RWPE2 (cell line): Measurements from ENCODE around the gene TRIM61.

ENCODE experiments used
- ATAC-seq: fragments of 200-7000 bp; cut with Tn5 transposase; 3 replicates; pipeline ENCODE4 v1.9.1; 2021; ENCODE audit warnings: low read depth
- DNase-seq: peaks from one replicate; pipeline ENCODE4 v3.0.0-alpha.2; 2020; ENCODE audit warnings: low spot score
- H3K27ac ChIP-seq: fragments of 450-650 bp; 2 replicates; pipeline ENCODE4 v1.5.1; 2017; ENCODE audit warnings: mild to moderate bottlenecking; ENCODE audit not compliant: poor library complexity, severe bottlenecking
- H3K27me3 ChIP-seq: fragments of 250-450 bp; sonication (Bioruptor Pico); 2 replicates; pipeline ENCODE4 v1.5.1; 2021; ENCODE audit warnings: mild to moderate bottlenecking, moderate library complexity; ENCODE audit not compliant: insufficient read depth, poor library complexity, severe bottlenecking
- H3K36me3 ChIP-seq: fragments of 250-450 bp; sonication (Bioruptor Pico); 2 replicates; pipeline ENCODE4 v1.5.1; 2020; ENCODE audit warnings: low read depth, mild to moderate bottlenecking, moderate library complexity
- H3K4me1 ChIP-seq: fragments of 250-450 bp; sonication (Bioruptor Pico); 2 replicates; pipeline ENCODE4 v1.5.1; 2021; ENCODE audit warnings: mild to moderate bottlenecking, moderate library complexity; ENCODE audit not compliant: insufficient read depth, poor library complexity, severe bottlenecking
- H3K4me3 ChIP-seq: fragments of 250-450 bp; sonication (Bioruptor Pico); 2 replicates; pipeline ENCODE4 v1.5.1; 2021; ENCODE audit warnings: mild to moderate bottlenecking, moderate library complexity; ENCODE audit not compliant: severe bottlenecking
- H3K9me3 ChIP-seq: fragments of 250-450 bp; sonication (Bioruptor Pico); 2 replicates; pipeline ENCODE4 v1.5.1; 2021; ENCODE audit warnings: mild to moderate bottlenecking, moderate library complexity; ENCODE audit not compliant: severe bottlenecking
- CTCF ChIP-seq: fragments of 450-650 bp; IDR thresholded peaks from one replicate; pipeline ENCODE4 v1.5.1; 2017; ENCODE audit warnings: mild to moderate bottlenecking, moderate library complexity; ENCODE audit not compliant: poor library complexity, severe bottlenecking

The TRIM61 gene

GRCh38 chr4:165010991-165011390 lies 33.5 kb upstream of the TRIM61 start:
- H3K27me3 ChIP-seq = no peaks in the 10 kb centered on the region
- no peak overlapping the region for H3K4me3 ChIP-seq
- no peak overlapping the region for H3K27ac ChIP-seq
- no peaks in the 10 kb centered on the region for H3K9me3 ChIP-seq
- TF ChIP-seq CTCF = no peak
- DNase-seq (no peak), ATAC-seq (no peak)
- H3K36me3 ChIP-seq = no peaks in the 10 kb centered on the region
- H3K4me1 ChIP-seq = no peaks in the 10 kb centered on the region

GRCh38 chr4:165010487-165010886 lies 33.0 kb upstream of the TRIM61 start:
- H3K36me3 ChIP-seq = no peaks in the 10 kb centered on the region
- DNase-seq (no peak), ATAC-seq (no peak)
- H3K9me3 ChIP-seq = no peaks in the 10 kb centered on the region
- H3K4me3 ChIP-seq = no peak overlapping the region
- no peaks in the 10 kb centered on the region for H3K4me1 ChIP-seq
- no peak for TF ChIP-seq CTCF
- H3K27me3 ChIP-seq = no peaks in the 10 kb centered on the region
- no peak overlapping the region for H3K27ac ChIP-seq

- no peaks in the 10 kb centered on the region for H3K4me1 ChIP-seq
- no peaks in the 10 kb centered on the region for H3K27me3 ChIP-seq
- DNase-seq (no peak), ATAC-seq (no peak)
- H3K4me3 ChIP-seq = no peak overlapping the region
- no peak for TF ChIP-seq CTCF
- H3K36me3 ChIP-seq = no peaks in the 10 kb centered on the region
- no peaks in the 10 kb centered on the region for H3K9me3 ChIP-seq
- no peak overlapping the region for H3K27ac ChIP-seq
Measured at GRCh38 chr4:165009493-165010227, 32.2 kb upstream of the TRIM61 start.

GRCh38 chr4:165006886-165007285 lies 29.4 kb upstream of the TRIM61 start:
- ATAC-seq (no peak), DNase-seq (no peak)
- no peak for TF ChIP-seq CTCF
- H3K4me1 ChIP-seq = no peaks in the 10 kb centered on the region
- peaks cover 8% of the 10 kb centered on the region for H3K27me3 ChIP-seq
- H3K27ac ChIP-seq = no peak overlapping the region
- H3K9me3 ChIP-seq = no peaks in the 10 kb centered on the region
- no peaks in the 10 kb centered on the region for H3K36me3 ChIP-seq
- H3K4me3 ChIP-seq = no peak overlapping the region

GRCh38 chr4:165006456-165006855 lies 29.0 kb upstream of the TRIM61 start:
- no peaks in the 10 kb centered on the region for H3K36me3 ChIP-seq
- no peak for DNase-seq
- no peak overlapping the region for H3K27ac ChIP-seq
- no peak for ATAC-seq
- H3K4me1 ChIP-seq = no peaks in the 10 kb centered on the region
- peaks cover 8% of the 10 kb centered on the region for H3K27me3 ChIP-seq
- no peaks in the 10 kb centered on the region for H3K9me3 ChIP-seq
- no peak overlapping the region for H3K4me3 ChIP-seq
- no peak for TF ChIP-seq CTCF
